Adrenal gland (tissue), 12 donors: ENCODE results near the gene ZNF236. TPM values are rescaled to one million over a fixed set of nuclear protein-coding genes. Genes with fewer than 3 reads are reported as not detected.

ENCODE experiments used
- DNase-seq, 7 donors: peaks; one replicate each; pipeline ENCODE4 v3.0.0-alpha.2; 2019 to 2020
- H3K27ac ChIP-seq, 5 donors: fragments of 200-600 bp; sonication (generic) in 4 of 5; 1 replicate in 3 of 5; 2 replicates in 2 of 5; pipeline versions ENCODE4 v1.5.1 to v1.8.0; 2016 to 2020; ENCODE audit warnings: mild to moderate bottlenecking in 1 of 5
- H3K27me3 ChIP-seq: fragments of 200-600 bp; 2 replicates; pipeline ENCODE4 v1.8.0; 2021
- H3K36me3 ChIP-seq, 2 donors: fragments of 200-600 bp; replicated peaks in 1 of 2; 1 replicate in 1 of 2; 2 replicates in 1 of 2; pipeline versions ENCODE4 v1.5.1 to v1.8.0; 2018 to 2022
- H3K4me1 ChIP-seq, 2 donors: fragments of 200-600 bp; replicated peaks in 1 of 2; 1 replicate in 1 of 2; 2 replicates in 1 of 2; pipeline versions ENCODE4 v1.5.1 to v1.8.0; 2018 to 2021
- H3K4me3 ChIP-seq, 4 donors: fragments of 200-600 bp; sonication (generic) in 3 of 4; one replicate each; pipeline ENCODE4 v1.5.1; 2016 to 2018
- H3K9me3 ChIP-seq, 3 donors: fragments of 200-600 bp; sonication (generic) in 1 of 3; replicated peaks in 1 of 3; 1 replicate in 2 of 3; 2 replicates in 1 of 3; pipeline versions ENCODE4 v1.5.1 to v1.8.0; 2016 to 2021
- POLR2A ChIP-seq, 2 donors: fragments of 450-650 bp; IDR thresholded peaks; one replicate each; pipeline ENCODE4 v1.6.1; 2017; ENCODE audit warnings: antibody characterized with exemption in 2 of 2, mild to moderate bottlenecking in 2 of 2, moderate library complexity in 1 of 2
- WGBS, 4 donors: extraction: QIAGEN DNeasy Blood & Tissue Kit in 2 of 4; methylation state at CpG; one replicate each; pipeline versions ENCODE4 v1.1.5 to v1.1.7; 2013 to 2017; 5-methylcytosine and 5-hydroxymethylcytosine counted together
- intact Hi-C, 2 donors: fragments of 100-400 bp; cut with DNase I; formaldehyde crosslinking; loops; one replicate each; pipeline versions ENCODE4 v1.14.1 to v1.15.0; 2022 to 2023
- polyA plus RNA-seq, 3 donors: library from polyadenylated mRNA; stranded (reverse); fragments of 200-250 nt in 2 of 3; fragments of 350-450 nt in 1 of 3; fragmentation: Illumina TruSeq in 1 of 3; extraction: RNeasy Lipid Tissue Mini Kit (QIAGEN cat#74804) in 1 of 3; gene quantifications; one replicate each; pipeline ENCODE4 v1.2.3, GENCODE V29; 2013 to 2014
- total RNA-seq, 9 donors: library from RNA; depleted of rRNA in 4 of 9; stranded (reverse); fragments of >200 nt in 4 of 9; fragments of 120-200 nt in 1 of 9; fragmentation: NEBNext Ultra II Directional in 1 of 9; extraction: Animal tissue kit (Norgen Biotek cat#: 25700) in 1 of 9; gene quantifications; one replicate each; pipeline versions ENCODE4 v1.1.0 to v1.2.4, GENCODE V29; 2013 to 2023
- TF ChIP-seq, protein P1 (sequence below), 6 experiments: fragments of 450-650 bp in 4 of 6; fragments of 200-600 bp in 2 of 6; sonication (generic) in 1 of 6; IDR thresholded peaks; 1 replicate in 5 of 6; 2 replicates in 1 of 6; pipeline versions ENCODE4 v1.5.1 to v1.8.0; 2016 to 2021; ENCODE audit warnings: antibody characterized with exemption in 6 of 6, mild to moderate bottlenecking in 2 of 6, moderate library complexity in 1 of 6
- donor health status: healthy with polysubstance abuse.
- donor health status: Bipolar disorder and iron deficiency.
- donor health status: DM: yes; HTN: yes; CAD: no.
- donor health status: DM: no; HTN: no; CAD: no.
- donor health status: DM: no; HTN: no; CAD: no.
- donor health status: DM: yes; HTN: yes; CAD: no.

ZNF236 gene
- total and polyA plus RNA-seq, 12 donors, result 2.7 to 35.2 (median 8.1) TPM

- Histone ChIP-seq H3K4me1 (peaks cover 0 to 5% of the 10 kb centered on the region in 2 donors), H3K27ac (no peak overlapping the region), H3K4me3 (no peak overlapping the region), H3K9me3 (no peaks in the 10 kb centered on the region), H3K27me3 (no peaks in the 10 kb centered on the region), H3K36me3 (no peaks in the 10 kb centered on the region)
- no peak for TF ChIP-seq POLR2A (IDR thresholded peaks at IDR 0.05)
- TF ChIP-seq, protein P1, sequence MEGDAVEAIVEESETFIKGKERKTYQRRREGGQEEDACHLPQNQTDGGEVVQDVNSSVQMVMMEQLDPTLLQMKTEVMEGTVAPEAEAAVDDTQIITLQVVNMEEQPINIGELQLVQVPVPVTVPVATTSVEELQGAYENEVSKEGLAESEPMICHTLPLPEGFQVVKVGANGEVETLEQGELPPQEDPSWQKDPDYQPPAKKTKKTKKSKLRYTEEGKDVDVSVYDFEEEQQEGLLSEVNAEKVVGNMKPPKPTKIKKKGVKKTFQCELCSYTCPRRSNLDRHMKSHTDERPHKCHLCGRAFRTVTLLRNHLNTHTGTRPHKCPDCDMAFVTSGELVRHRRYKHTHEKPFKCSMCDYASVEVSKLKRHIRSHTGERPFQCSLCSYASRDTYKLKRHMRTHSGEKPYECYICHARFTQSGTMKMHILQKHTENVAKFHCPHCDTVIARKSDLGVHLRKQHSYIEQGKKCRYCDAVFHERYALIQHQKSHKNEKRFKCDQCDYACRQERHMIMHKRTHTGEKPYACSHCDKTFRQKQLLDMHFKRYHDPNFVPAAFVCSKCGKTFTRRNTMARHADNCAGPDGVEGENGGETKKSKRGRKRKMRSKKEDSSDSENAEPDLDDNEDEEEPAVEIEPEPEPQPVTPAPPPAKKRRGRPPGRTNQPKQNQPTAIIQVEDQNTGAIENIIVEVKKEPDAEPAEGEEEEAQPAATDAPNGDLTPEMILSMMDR (IDR thresholded peaks at IDR 0.05), result no peak
- DNase-seq, result no peak
- WGBS, 4 donors, result 87 to 96% (median 90%) methylated on average over 1 of the region's 1 CpG
- intact Hi-C loops, result no loop called here
These were observed 27.8 kb downstream of the ZNF236 start for GRCh38 chr18:76850112-76850511.

- Histone ChIP-seq H3K4me3 (no peak overlapping the region), H3K9me3 (no peaks in the 10 kb centered on the region), H3K27me3 (no peaks in the 10 kb centered on the region), H3K27ac (no peak overlapping the region), H3K4me1 (no peaks in the 10 kb centered on the region), H3K36me3 (peaks cover 0 to 5% of the 10 kb centered on the region in 2 donors)
- DNase-seq, result no peak
- intact Hi-C loops, result no loop called here
- TF ChIP-seq, protein P1 (IDR thresholded peaks at IDR 0.05), result no peak
- TF ChIP-seq POLR2A (IDR thresholded peaks at IDR 0.05), result no peak
- 93 to 100% (median 98%) methylated on average over 4 of the region's 4 CpGs for WGBS, 4 donors
These were observed 33.2 kb downstream of the ZNF236 start for GRCh38 chr18:76855594-76855993.

DNA sequence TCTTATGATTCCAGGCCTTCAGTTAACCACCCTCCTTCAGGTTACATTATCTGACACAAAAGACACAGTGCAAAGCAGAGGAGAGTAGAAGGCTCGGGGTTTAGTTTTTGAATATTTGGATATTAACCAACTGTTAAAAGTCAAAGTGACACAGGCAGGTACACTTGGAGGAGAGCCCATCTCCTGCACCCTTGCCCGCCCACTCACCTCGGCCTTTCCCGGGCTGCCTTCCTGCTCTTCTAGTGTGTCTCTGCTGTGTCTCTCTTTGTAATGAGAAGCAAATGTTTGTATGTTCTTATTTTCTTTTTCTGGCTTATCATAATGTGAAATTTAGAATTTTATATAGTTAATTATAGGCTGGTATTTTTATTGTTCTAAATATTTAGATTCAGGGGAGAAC, 35.1 kb downstream of the ZNF236 start:
- Histone ChIP-seq H3K27ac (no peak overlapping the region), H3K36me3 (peaks cover 0 to 7% of the 10 kb centered on the region in 2 donors), H3K9me3 (no peaks in the 10 kb centered on the region), H3K4me3 (no peak overlapping the region), H3K27me3 (no peaks in the 10 kb centered on the region), H3K4me1 (no peaks in the 10 kb centered on the region)
- DNase-seq, result no peak
- no peak for TF ChIP-seq POLR2A (IDR thresholded peaks at IDR 0.05)
- TF ChIP-seq, protein P1 (IDR thresholded peaks at IDR 0.05), result no peak
- WGBS, 4 donors, result 92 to 95% (median 93%) methylated on average over 4 of the region's 4 CpGs
- intact Hi-C loops, result no loop called here

- H3K36me3 ChIP-seq, result peaks cover 0 to 7% of the 10 kb centered on the region in 2 donors
- intact Hi-C loops, result no loop called here
- H3K27ac ChIP-seq, result no peak overlapping the region
- no peaks in the 10 kb centered on the region for H3K27me3 ChIP-seq
- no peaks in the 10 kb centered on the region for H3K4me1 ChIP-seq
- TF ChIP-seq POLR2A (IDR thresholded peaks at IDR 0.05), result no peak
- TF ChIP-seq, protein P1 (IDR thresholded peaks at IDR 0.05), result no peak
- no peaks in the 10 kb centered on the region for H3K9me3 ChIP-seq
- 93% methylated on average over 14 of the region's 14 CpGs for WGBS, 4 donors
- H3K4me3 ChIP-seq, result no peak overlapping the region
- DNase-seq, result no peak
These were observed 37.4 kb downstream of the ZNF236 start for GRCh38 chr18:76859474-76860339.
